ENCODE data around the gene PANK3.
"Not testable (repeated sequence)": the region's sequence is repeated elsewhere in the genome, so short reads cannot be mapped to it uniquely, and the experiment has no call there.

PANK3 gene

DNA sequence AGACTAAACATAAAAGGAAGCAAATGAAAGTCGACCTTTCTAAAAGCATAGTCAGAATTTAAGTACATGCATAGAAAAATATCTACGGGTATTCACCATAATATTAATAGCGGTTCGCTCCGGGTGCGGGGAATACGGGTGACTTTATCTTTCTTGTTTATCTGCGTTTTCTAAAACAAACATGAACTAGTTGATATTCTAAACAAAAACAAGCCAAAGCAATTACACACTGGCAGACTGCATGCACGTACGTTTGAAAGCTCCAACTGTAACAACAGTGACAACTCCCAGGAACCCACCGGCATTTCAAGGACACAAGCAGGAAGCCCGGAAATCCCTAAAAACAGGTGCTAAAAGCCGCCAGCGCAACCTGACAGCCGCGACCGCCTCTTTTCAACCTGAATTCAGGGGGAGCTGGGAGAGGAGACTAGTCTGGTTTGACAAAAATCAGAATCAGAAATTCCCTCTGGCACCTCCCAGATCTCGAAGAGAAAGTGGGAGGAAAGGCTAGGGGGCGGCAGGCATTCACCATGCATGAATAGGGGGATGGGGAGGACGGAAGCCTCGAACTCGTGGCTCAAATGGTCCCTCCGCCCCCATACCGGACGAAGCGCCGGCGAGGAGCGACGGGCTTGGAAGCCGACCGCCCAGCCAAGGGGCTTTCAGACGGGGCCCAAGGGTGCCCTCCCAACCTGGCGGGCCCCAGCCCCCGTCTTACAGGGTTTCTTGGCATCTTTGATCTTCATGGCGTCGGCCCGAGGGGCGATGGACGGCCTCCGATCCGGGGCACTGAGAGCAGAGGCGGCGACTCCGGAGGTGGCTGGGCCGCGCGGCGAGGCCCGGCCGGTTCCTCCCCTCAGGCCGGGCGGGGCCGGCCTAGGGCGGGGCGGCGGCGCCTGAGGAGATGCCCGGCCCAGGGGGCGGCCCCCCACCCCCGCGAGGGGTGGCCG is at the start of gene PANK3:
PANK3 (minus strand) TSS at position 831 of the 950 bp plus-strand sequence; CDS start at position 746, 85 bp downstream.
- DNase-seq: peak; percentile 47

DNA sequence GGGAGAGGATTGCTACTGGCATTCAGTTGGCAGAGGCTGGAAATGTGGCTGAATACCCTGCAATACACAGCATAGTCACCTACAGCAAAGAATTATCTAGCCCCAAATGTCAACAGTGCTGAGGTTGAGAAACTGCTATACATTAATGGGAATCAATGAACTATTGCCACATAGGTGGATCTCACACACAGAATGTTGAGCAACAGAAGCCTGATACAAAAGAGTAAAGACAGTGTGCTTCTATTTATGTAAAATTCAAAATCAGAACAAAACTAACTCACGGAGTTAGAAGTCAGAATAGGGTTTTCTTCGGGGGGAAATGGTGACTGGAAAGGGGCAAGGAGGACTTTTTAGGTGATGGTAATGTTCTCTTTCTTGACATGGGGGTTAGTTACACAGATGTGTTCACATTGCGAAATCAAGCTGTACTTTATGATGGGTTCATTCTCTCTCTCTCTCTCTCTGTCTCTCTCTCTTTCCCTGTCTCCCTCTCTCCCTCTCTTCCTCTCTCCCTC is 45.7 kb upstream of the PANK3 start:
- DNase-seq: no peak

DNA sequence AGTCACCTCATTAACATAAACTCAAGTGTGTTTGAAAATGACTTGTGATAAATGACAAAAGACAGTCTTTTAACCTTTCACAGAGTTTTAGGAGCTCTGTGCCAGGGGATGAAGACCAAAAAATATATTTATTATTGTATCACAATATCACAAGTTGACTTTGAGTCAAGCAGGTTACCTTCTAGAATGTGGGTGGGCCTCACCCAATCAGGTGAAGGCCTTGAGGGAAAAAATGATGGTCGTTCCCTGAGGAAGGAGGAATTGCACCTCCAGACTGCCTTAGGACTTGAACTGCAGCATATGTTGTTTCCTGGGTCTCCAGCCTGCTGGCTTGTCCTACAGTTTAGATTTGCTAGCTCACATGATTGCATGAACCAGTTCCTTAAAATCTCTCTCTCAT is 41.6 kb upstream of the PANK3 start:
- DNase-seq: no peak

DNA sequence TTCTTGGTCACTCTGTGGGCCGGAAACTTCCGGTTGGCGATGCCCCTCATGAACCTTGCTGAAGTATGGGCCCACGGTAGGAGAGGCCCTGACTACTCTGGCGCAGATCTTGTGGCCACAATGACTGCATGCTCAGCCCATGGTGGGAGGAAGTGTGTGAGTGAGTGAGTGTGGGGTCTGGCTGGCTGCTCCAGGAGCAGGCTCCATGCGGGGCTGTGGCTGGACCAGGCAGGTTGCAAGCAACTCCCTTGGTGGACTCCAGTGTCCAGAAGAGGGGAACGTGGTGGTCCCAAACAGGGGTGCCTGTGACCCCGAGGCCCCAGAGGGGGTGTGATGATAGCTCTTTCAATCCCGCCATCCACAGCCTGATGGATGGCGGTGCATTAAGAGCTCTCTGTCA is 35.5 kb upstream of the PANK3 start:
- no peak for DNase-seq

DNA sequence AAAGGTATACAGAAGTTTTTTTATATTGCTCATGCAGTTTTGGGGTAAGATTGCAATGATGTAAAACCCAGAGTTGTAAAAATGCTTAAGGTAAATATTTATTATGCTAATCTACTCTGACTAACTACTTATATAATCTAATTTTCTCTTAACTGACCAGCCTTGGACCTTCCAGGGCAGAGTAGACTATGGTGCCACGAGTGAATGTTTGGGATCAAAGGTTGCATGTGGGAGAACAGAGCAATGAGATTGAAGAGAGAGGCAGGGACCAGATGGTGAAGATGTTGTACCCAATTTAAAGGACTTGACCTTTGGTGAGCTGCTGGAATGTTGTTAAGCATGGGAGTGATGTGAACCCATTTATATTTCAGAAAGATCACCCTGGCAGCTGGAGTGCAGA is 34.8 kb upstream of the PANK3 start:
- DNase-seq: no peak

DNA sequence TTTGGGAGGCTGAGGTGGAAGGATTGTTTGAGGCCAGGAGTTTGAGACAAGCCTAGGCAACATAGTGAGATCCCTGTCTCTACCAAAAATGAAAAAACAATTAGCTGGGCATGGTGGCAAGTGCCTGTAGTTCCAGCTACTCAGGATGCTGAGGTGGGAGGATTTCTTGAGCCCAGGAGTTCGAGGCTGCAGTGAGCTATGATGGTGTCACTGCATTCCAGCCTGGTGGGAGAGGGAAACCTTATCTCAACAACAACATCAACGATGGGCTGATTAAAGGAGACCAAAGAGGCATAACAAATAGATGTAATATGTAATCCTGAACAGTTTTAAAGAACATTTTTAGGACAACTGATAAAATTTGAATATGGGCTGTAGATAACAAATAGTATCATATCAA is 34.2 kb upstream of the PANK3 start:
- DNase-seq: no peak

DNA sequence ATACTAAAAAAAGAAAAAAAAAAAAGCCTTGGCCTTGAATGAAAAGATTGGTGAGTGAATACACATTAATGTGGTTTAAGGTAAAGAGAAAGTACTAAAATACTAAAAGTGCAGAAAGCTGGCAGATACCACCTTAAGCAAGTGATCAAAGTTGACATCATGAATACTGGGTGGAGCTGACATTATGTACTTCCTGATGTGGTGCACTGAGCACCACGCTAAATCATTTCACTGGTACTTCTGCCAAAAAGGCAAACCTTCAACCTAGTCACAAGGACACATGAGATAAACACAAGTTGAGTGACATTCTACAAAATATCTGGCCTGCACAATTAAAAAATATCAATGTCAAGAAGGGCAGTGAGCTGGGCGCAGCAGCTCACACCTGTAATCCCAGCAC is 33.8 kb upstream of the PANK3 start:
- no peak for DNase-seq

DNA sequence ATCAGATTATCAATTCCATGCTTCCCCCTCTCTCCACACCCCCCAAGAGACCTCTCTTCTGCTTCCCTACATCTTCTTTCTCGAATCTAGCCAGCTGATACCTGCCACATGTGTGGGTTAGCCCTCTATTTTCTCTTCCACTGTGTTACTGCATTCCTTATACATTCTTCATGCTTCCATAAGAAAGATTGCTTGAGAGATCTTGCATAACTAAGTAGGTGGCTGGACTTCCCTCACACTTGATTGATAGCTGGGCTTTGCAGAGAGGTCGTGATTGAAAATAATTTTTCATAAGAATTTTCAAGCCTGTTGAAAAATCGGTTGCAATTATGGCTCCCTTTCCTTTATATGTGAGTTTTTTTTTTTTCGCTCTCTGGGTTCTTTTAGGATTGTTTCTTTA is 33.0 kb upstream of the PANK3 start:
- DNase-seq: no peak

DNA sequence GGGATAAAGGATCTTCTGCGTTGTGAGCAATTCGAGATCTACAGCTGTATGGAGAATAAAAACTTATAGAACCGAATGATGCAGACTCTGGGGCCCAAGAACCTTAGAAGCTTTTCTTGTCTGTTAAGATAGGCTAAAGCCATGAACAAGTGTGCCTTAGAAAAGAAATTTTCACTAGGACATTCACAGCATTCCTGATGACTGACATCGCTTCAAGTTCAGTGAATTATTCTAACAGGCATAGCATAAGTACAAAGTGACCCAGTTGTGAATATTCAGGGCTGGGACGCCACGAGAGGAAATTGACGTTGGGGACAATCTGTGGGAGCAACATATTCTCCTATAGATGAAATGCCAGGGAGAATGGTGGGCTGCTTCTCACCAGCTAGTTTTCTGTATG is 32.0 kb upstream of the PANK3 start:
- no peak for DNase-seq

DNA sequence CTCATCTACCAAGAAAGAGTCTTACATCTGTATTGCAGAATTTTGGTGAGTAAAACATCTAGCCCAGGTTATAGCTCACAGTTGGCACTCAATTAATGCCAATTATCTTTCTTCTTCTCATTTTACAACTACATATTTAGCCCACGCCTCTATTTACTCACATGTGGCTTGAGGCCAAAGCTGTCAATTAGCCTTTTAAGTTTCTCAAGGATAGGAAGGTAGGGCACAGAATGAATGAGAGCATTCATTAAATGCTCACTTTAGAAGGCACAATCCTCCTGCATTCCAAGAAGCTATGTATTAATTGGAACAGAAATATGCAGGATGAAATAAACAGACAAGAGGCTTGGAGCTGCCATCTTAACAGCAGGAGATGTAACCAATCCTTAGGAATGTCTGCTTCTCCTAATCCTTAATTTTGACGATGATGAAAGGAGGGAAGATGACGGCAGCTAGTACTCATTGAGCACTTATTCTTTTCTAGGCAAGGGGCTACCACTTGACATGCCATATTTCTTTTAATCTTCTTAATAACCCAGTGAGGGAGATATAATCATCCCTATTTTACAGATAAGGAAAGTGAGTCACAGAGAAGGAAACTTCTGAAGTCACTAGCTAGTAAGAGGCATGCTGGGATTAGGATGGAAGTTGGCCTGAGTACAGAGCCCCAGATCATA is 30.8 kb upstream of the PANK3 start:
- DNase-seq: no peak

DNA sequence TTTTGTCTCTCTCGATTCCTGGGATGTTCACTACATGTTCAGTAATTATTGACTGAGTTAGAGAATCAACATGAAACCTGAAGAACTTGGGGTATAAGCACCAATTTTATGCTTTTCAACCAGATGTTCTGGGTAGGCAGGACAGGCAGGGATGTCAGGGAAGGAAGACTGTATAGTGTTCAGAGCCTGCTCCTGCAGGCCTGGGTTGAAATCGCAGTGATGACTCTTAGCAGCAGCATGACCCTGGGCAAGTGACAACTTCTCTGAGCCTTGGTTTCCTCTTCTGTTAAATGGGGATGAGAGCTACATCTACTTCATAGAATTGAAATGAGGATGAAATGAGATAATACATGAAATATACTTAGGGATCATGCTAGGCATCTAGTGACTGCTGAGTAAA is 29.7 kb upstream of the PANK3 start:
- no peak for DNase-seq

DNA sequence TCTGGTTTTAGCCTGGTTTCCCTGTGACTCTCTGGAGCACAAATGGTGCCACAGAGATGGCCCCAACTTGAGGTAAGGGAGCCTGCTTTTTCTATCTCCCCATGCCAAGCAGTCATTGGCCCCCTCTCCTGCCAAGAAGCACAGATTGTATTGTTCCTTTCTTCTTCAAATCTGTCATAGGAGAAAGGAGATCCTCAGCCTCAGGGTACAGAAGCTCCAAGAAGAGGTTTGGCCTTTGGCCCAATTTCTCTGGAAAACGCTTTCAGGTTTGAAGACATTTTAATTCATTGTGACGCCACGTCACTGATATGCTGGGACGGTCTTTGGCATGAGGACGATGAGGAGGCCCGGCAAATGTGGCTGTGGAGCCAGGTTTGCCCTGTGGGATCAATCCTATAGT is 29.2 kb upstream of the PANK3 start:
- DNase-seq: no peak

DNA sequence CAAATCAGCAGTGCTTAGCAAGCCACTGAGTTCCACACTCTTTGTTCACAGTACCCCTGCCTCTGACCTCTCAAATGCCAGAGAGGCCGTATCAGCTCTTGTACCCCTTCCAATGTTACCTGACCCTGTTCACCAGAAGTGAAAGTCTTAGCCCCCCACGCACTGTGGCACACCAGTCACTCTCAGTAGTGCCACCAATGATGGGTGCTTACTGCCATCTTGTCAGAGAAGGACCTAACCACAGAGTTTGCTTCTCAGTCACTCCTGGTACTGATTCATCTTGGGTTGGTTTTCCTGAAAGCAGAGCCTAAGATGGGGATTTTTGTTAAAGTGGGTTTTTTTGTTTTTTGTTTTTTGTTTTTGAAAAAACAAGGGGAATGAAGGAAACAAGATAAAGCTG is 28.8 kb upstream of the PANK3 start:
- no peak for DNase-seq

DNA sequence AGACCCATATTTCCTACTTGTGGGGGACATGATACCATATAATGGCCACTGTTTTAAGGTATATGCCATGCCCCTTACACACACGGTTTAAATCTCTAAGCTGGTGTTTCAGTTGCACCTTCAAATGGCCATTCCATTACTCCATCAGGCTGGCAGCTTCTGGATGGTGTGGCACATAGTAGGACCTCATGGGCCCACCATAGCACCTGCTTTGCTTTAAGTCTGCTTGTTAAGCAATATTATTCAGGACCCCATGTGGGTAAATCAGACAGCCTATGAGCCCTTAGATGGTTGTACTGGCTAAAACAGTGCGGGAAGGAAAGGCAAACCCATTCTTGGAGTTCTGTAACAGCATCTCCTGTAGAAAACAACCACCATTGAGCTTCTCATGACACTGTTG is 27.4 kb upstream of the PANK3 start:
- DNase-seq: no peak

DNA sequence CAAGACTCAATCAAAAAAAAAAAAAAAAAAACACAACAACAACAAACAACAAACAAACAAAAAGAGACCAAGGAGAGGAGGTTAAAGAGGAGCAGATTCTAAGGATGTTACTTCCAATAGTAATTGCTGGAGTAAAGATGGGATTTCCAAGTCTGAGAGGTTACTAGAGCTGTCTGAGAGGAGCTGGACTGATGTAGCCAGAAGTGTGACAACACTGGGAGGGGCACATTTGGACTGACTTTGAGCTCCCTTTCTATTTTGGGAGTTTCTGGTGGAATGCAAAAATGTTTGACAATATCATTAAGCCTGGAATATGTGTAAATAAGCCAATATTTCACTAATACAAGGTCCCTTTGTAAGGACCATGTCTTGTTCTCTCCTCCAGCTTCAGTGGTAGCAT is 25.3 kb upstream of the PANK3 start:
- DNase-seq: no peak

DNA sequence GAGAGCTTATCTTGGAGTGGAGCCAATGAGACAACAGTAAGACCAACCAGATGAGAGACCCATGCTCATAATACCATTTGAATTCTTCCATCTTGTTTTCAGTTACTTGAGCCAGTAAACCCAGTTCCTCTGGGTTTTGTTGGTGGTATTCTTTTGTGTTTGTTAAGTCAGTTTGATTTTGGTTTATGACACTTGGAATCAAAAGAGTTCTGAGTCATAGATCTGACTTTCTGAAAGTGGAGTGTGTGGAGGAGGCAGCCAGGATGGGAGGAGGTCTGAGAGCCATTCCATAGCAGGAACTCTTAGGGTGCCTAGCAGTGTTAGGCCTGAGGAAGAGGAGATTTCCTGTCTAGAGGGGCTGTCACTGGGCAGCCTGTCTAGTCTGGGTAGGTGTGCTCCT is 24.6 kb upstream of the PANK3 start:
- no peak for DNase-seq

DNA sequence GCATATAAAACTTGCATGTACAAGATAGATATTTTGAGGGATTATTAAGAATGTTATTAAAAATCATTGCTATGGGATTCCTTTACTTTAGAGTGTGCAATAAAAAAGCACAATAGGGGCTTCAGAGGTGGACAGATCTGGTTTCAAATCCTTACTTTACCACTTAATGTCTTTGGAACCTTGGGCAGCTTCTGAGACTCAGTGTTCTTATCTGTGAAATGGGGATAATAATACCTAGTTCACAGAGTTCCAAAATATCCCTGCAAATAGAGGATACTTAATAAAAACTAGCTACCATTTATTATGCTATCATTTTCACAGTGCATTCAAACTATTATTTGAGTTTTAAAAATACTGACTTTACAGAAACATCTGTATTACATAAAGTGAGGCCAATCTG is 23.3 kb upstream of the PANK3 start:
- no peak for DNase-seq

DNA sequence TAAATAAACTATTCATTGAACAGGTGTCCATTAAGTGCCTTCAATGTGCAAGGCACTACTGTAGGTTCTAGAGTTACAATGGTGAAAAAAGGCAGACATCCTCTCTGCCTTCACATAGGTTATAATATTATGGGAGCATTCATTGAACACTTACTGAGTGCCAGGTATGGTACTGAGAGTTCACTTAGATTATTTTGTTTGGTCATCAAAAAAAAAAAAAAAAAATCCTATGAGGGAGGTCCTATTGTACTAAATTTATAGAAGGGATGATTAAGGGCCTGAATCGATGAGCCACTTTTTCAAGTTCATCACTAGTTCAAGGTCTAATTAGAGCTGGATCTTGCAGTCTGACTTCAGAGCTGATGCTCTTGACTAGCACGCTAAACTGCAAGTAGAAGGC is 22.8 kb upstream of the PANK3 start:
- no peak for DNase-seq

DNA sequence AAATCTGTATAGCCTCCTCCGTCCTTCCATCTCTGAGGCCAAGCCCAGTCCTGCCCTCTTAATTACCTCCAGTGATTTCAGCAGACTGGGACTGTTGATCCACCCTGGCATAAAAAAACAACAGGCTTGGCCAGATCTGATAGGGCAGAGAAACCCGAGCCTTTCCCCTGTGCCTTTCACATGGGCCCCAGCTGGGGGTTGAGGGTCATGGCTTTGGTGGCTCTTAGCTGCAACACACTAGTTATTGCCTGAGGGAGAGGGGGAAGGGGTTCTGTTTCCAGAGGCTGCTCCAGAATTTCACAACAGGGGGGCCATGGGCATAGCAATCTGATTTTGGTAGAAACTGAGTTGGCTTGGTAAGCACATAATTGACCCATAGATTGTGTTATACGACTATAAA is 21.2 kb upstream of the PANK3 start:
- no peak for DNase-seq

DNA sequence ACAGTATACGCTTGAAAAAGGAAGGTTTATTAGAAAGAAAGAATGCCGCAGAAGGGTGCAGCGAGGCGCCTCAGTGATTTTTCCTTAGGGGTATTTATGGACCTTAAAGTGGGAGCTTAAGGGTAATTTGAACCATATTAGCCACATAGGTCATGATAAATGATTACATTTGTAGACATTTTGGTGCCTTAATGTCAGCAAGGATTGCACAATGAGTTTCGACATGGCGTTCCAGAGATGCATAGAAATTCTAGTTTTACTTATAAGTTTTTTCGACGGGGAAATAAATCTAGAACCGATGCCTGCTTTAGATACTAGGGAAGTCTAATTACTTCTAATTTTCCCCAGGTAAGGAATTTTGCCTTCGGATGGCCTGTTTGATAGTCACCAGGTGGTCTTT is 20.7 kb upstream of the PANK3 start:
- DNase-seq: no peak

DNA sequence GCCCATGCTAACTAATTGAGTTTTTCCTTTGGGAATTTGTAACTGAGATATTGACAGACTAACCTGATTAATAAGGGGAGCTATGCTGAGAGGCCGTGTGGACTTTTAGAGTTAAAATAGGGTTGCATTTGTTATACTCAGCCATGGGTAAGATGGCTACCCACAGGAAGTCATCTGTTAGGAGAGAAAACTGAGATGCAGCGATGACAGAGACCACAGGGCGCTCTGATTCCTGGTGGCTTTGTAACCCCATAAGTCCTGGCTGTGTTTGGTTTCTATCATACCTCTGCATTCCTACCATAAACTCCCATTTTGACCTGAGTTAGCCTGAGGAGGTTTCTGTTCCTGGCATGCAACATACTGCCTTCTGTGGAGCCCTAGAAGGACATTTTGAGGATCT is 19.5 kb upstream of the PANK3 start:
- DNase-seq: no peak

DNA sequence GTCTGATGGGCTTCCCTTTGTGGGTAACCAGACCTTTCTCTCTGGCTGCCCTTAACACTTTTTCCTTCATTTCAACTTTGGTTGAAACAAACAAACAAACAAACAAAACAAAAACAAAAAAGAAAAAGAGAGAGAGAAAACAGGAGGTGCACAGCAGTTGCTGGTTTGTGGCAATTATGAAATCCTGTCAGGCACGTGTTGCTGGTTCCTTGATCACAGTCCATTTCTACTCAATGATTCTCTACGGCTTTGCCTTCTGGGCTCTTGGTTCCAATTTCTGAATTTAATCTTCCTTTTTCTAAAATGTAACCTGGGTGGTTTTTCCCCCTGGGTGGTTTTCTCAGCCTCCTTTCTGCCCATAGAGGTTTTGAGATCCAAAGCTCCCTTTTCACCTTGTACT is 17.8 kb upstream of the PANK3 start:
- DNase-seq: no peak

DNA sequence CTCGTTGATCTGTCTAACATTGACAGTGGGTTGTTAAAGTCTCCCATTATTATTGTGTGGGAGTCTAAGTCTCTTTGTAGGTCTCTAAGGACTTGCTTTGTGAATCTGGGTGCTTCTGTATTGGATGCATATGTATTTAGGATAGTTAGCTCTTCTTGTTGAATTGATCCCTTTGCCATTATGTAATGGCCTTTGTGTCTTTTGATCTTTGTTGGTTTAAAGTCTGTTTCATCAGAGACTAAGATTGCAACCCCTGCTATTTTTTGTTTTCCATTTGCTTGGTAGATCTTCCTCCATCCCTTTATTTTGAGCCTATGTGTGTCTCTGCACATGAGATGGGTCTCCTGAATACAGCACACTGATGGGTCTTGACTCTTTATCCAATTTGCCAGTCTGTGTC is 17.0 kb upstream of the PANK3 start:
- DNase-seq: not testable (repeated sequence)

DNA sequence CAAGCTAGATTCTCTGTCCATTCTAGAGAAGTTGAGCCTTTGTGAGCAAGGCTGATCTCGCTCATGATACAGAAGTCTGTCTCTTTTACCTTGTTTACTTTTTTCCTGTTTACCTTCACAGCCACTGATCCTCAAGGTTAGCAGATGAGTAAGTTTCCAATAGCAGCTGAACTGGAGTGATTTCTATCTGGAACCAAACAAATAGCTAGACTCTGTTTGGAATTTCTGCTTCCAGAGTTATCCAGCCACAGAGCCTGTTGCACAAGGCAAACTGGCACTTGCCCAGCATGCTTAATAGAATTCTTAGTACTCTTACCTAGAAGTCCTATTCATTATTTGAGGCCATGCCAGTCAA is 12.8 kb upstream of the PANK3 start:
- no peak for DNase-seq
